Activated T-helper 2 cell treated with anti-CD3 and anti-CD28 coated beads, Interferon-gamma antibody, Interleukin-2, Interleukin-4, amounts not matched to agents 10 μg/mL and 5 μg/mL and 100 μg/mL, durations not matched to agents 14 hours and 24 hours and 36 hours (primary cell): ENCODE data around the gene ARSG. TPM values are rescaled to one million over a fixed set of nuclear protein-coding genes. Genes with fewer than 3 reads are reported as not detected.

ENCODE experiments used
- DNase-seq: peaks from one replicate; pipeline ENCODE4 v3.0.0; 2021; ENCODE audit warnings: low spot score
- H3K27ac Mint-ChIP-seq: one replicate; pipeline ENCODE4 v1.8.0; 2021; ENCODE audit warnings: mixed read lengths
- H3K27me3 Mint-ChIP-seq: one replicate; pipeline ENCODE4 v1.8.0; 2021; ENCODE audit warnings: low read depth, mixed read lengths
- H3K36me3 Mint-ChIP-seq: one replicate; pipeline ENCODE4 v1.8.0; 2021; ENCODE audit warnings: low read depth, mixed read lengths
- H3K4me1 Mint-ChIP-seq: one replicate; pipeline ENCODE4 v1.8.0; 2021; ENCODE audit warnings: low read depth, mixed read lengths
- H3K4me3 Mint-ChIP-seq: one replicate; pipeline ENCODE4 v1.8.0; 2021; ENCODE audit warnings: low read depth, mild to moderate bottlenecking, moderate library complexity, mixed read lengths
- H3K9me3 Mint-ChIP-seq: one replicate; pipeline ENCODE4 v1.8.0; 2021; ENCODE audit warnings: mixed read lengths
- intact Hi-C: fragments of 100-400 bp; cut with micrococcal nuclease; formaldehyde crosslinking; loops from one replicate; pipeline ENCODE4 v1.15.1; 2023
- total RNA-seq: library from RNA; stranded (reverse); gene quantifications from 2 replicates; pipeline ENCODE4 v1.2.3, GENCODE V29; 2022

Gene ARSG
- total RNA-seq, 1 donor from 2014 or later: 7.3 TPM

GRCh38 chr17:68427575-68427974 lies 136.3 kb downstream of the ARSG start:
- Mint-ChIP-seq H3K27me3 (no peaks in the 10 kb centered on the region), H3K4me3 (no peak overlapping the region), H3K36me3 (peaks cover 45% of the 10 kb centered on the region), H3K9me3 (no peaks in the 10 kb centered on the region), H3K4me1 (peaks cover 2% of the 10 kb centered on the region), H3K27ac (no peak overlapping the region)
- intact Hi-C loops: no loop called here
- DNase-seq: no peak

GRCh38 chr17:68428498-68429172 lies 137.3 kb downstream of the ARSG start:
- no peak for DNase-seq
- no peak overlapping the region for H3K27ac Mint-ChIP-seq
- H3K4me1 Mint-ChIP-seq: peaks cover 2% of the 10 kb centered on the region
- no peak overlapping the region for H3K4me3 Mint-ChIP-seq
- peaks cover 51% of the 10 kb centered on the region for H3K36me3 Mint-ChIP-seq
- intact Hi-C loops: no loop called here
- H3K9me3 Mint-ChIP-seq: no peaks in the 10 kb centered on the region
- no peaks in the 10 kb centered on the region for H3K27me3 Mint-ChIP-seq

GRCh38 chr17:68429881-68430280 lies 138.6 kb downstream of the ARSG start:
- H3K27ac Mint-ChIP-seq: no peak overlapping the region
- no peaks in the 10 kb centered on the region for H3K9me3 Mint-ChIP-seq
- no peaks in the 10 kb centered on the region for H3K27me3 Mint-ChIP-seq
- intact Hi-C loops: no loop called here
- DNase-seq: no peak
- peaks cover 48% of the 10 kb centered on the region for H3K36me3 Mint-ChIP-seq
- no peak overlapping the region for H3K4me3 Mint-ChIP-seq
- peaks cover 2% of the 10 kb centered on the region for H3K4me1 Mint-ChIP-seq

GRCh38 chr17:68431045-68431608 lies 139.8 kb downstream of the ARSG start:
- Mint-ChIP-seq H3K27me3 (no peaks in the 10 kb centered on the region), H3K36me3 (peaks cover 47% of the 10 kb centered on the region), H3K4me3 (no peak overlapping the region), H3K27ac (no peak overlapping the region), H3K4me1 (peaks cover 7% of the 10 kb centered on the region), H3K9me3 (no peaks in the 10 kb centered on the region)
- intact Hi-C loops: no loop called here
- DNase-seq: no peak

- H3K27ac Mint-ChIP-seq: no peak overlapping the region
- peak; percentile 29 for DNase-seq
- H3K4me1 Mint-ChIP-seq: peaks cover 13% of the 10 kb centered on the region
- intact Hi-C loops: no loop called here
- H3K9me3 Mint-ChIP-seq: no peaks in the 10 kb centered on the region
- H3K27me3 Mint-ChIP-seq: no peaks in the 10 kb centered on the region
- H3K36me3 Mint-ChIP-seq: peaks cover 49% of the 10 kb centered on the region
- H3K4me3 Mint-ChIP-seq: no peak overlapping the region
Measured at GRCh38 chr17:68431661-68432071, 140.4 kb downstream of the ARSG start.

- H3K27ac Mint-ChIP-seq: no peak overlapping the region
- peaks cover 17% of the 10 kb centered on the region for H3K4me1 Mint-ChIP-seq
- intact Hi-C loops: no loop called here
- H3K36me3 Mint-ChIP-seq: peaks cover 49% of the 10 kb centered on the region
- DNase-seq: no peak
- no peaks in the 10 kb centered on the region for H3K9me3 Mint-ChIP-seq
- no peaks in the 10 kb centered on the region for H3K27me3 Mint-ChIP-seq
- no peak overlapping the region for H3K4me3 Mint-ChIP-seq
Measured at GRCh38 chr17:68432086-68432864, 141.0 kb downstream of the ARSG start.

GRCh38 chr17:68433211-68433610 lies 141.9 kb downstream of the ARSG start:
- Mint-ChIP-seq H3K27me3 (no peaks in the 10 kb centered on the region), H3K9me3 (no peaks in the 10 kb centered on the region), H3K36me3 (peaks cover 43% of the 10 kb centered on the region)

GRCh38 chr17:68433911-68434508 lies 142.7 kb downstream of the ARSG start:
- DNase-seq: no peak
- H3K9me3 Mint-ChIP-seq: no peaks in the 10 kb centered on the region
- no peak overlapping the region for H3K4me3 Mint-ChIP-seq
- intact Hi-C loops: no loop called here
- peaks cover 33% of the 10 kb centered on the region for H3K4me1 Mint-ChIP-seq
- no peaks in the 10 kb centered on the region for H3K27me3 Mint-ChIP-seq
- H3K36me3 Mint-ChIP-seq: peaks cover 41% of the 10 kb centered on the region
- no peak overlapping the region for H3K27ac Mint-ChIP-seq

More at GRCh38 chr17:68433211-68433610, 141.9 kb downstream of the ARSG start:
- intact Hi-C loops: no loop called here
- no peak overlapping the region for H3K27ac Mint-ChIP-seq
- peaks cover 25% of the 10 kb centered on the region for H3K4me1 Mint-ChIP-seq
- H3K4me3 Mint-ChIP-seq: no peak overlapping the region
- no peak for DNase-seq

- Mint-ChIP-seq H3K4me1 (peaks cover 42% of the 10 kb centered on the region), H3K4me3 (no peak overlapping the region), H3K27ac (no peak overlapping the region), H3K36me3 (peaks cover 30% of the 10 kb centered on the region), H3K27me3 (no peaks in the 10 kb centered on the region), H3K9me3 (no peaks in the 10 kb centered on the region)
- intact Hi-C loops: no loop called here
- DNase-seq: no peak
Measured at GRCh38 chr17:68435361-68435760, 144.1 kb downstream of the ARSG start.

GRCh38 chr17:68435876-68436842 lies 144.9 kb downstream of the ARSG start:
- H3K4me1 Mint-ChIP-seq: peaks cover 49% of the 10 kb centered on the region
- H3K27me3 Mint-ChIP-seq: no peaks in the 10 kb centered on the region
- H3K9me3 Mint-ChIP-seq: no peaks in the 10 kb centered on the region
- H3K27ac Mint-ChIP-seq: peak overlapping the region; percentile 90
- peaks cover 25% of the 10 kb centered on the region for H3K36me3 Mint-ChIP-seq
- peak overlapping the region; percentile 30 for H3K4me3 Mint-ChIP-seq
- intact Hi-C loops: loop anchor here (1.0 to 2.0 kb wide), 6 partner anchors 27 to 263 kb away; no protein-coding TSS in a partner anchor
- peak; percentile 79 for DNase-seq

GRCh38 chr17:68437979-68438822 lies 146.9 kb downstream of the ARSG start:
- DNase-seq: peak; percentile 55
- peaks cover 54% of the 10 kb centered on the region for H3K4me1 Mint-ChIP-seq
- no peaks in the 10 kb centered on the region for H3K27me3 Mint-ChIP-seq
- intact Hi-C loops: loop anchor here (1.0 to 2.0 kb wide), 3 partner anchors 19 to 265 kb away; partner anchors contain the start of gene WIPI1
- no peaks in the 10 kb centered on the region for H3K9me3 Mint-ChIP-seq
- H3K36me3 Mint-ChIP-seq: peaks cover 14% of the 10 kb centered on the region
- peak overlapping the region; percentile 47 for H3K4me3 Mint-ChIP-seq
- peak overlapping the region; percentile 83 for H3K27ac Mint-ChIP-seq
